HG03097 (cell line): ENCODE data around the gene MLLT3.

Source experiments
- ATAC-seq: cut with Tn5 transposase; IDR thresholded peaks from one replicate; pipeline ENCODE4 v1.9.1; 2021; ENCODE audit not compliant: unreplicated experiment, low FRiP score

MLLT3 gene

GRCh38 chr9:20317701-20318100 is 304.6 kb downstream of the MLLT3 start:
- ATAC-seq = no peak

DNA sequence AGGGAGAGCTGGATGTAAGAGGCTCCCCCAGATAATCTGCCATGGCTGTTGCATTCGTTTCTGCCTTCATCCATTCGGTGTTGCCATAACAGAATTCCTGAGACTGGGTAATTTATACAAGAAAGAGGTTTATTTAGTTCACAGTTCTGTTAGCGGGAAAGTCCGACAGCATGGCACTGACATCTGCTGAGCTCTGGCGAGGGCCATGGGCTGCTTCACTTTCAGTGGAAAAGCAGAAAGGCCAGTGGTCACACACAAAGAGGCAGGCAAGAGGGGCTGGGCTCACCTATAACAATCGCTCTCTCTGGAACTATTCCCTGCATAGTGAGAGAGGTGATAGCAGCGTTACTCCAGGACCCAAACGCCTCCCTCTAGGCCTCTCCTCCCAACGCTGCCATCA is 305.9 kb downstream of the MLLT3 start:
- no peak for ATAC-seq

GRCh38 chr9:20315677-20316076 is 306.6 kb downstream of the MLLT3 start:
- ATAC-seq = no peak

GRCh38 chr9:20314981-20315380 is 307.3 kb downstream of the MLLT3 start:
- ATAC-seq = no peak

GRCh38 chr9:20313415-20313814 is 308.9 kb downstream of the MLLT3 start:
- ATAC-seq = no peak

DNA sequence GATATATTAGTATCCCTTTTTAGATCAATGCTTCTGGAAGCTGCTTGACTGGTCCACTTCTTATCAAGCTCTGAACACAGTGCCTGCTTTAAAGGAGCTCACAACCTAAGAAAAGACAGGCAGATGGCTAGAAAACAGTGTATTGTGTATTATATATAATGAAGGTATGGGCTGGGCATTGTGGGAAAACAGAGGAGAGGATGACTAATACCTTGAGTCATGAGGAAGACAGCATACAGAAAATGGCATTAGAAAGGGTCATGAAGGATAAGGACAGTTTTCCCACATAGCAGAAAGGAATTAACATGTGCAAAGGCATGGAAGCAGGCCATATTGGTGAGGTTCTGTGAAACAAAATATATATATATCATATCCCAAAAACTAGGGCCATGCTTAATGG is 309.6 kb downstream of the MLLT3 start:
- no peak for ATAC-seq

DNA sequence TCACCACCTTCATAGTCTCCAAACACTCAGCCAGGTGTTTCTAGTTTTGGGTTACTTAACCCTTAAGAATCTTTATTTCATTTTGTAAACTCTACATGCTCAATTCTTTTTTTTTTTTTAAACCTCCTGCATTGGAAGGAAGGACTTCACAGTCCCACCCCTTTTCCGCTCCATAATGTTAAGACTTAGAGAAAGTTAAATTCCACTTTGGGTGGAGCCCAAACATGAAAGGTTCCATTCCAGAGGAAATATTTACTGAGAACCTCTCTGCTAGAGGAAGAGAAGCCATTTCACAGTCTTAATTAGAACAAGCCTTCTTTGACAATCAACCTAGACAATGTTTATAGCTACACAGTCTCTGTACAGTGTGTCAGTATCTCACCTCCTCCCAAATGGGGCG is 312.3 kb downstream of the MLLT3 start:
- no peak for ATAC-seq

DNA sequence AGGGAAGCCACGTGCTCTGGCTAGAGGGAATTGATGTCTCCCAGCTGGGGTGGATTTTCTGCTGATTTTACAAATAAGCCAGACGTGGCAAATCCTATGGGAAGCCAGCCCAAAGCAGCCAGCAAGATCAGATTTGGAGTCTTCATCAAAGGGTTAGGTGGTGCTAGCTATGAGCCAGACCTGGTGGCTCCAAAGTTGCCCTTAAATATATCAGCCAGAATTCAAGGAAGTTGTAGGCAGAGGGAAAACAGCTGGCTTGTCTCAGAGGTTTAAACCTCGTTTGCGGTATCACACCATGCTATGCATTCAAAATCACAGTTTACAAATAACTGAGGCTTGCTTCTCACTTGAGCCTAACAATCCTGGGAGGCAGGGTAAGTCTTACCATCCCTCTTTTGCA is 313.2 kb downstream of the MLLT3 start:
- ATAC-seq = no peak

DNA sequence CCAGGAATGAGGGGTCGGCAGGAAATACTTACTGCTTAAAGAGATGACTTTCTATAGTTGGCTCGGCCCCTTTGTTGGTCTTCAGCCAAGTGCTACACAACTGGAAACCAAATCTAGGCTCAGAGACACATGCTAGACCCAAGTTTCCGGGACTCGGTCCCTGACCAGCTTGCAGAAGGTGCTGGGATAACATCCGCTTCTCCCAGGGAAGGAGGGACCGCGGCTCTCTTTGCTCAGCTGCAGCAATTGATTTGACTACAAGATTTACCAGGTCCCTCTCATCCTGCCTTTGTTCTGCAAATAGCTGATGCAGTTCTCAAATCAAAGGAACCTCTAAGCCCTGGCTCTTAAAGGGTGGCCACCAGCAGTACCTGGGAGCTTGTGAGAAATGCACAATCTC is 314.7 kb downstream of the MLLT3 start:
- no peak for ATAC-seq

- ATAC-seq = no peak
Measured at GRCh38 chr9:20305452-20305851, 316.8 kb downstream of the MLLT3 start.

DNA sequence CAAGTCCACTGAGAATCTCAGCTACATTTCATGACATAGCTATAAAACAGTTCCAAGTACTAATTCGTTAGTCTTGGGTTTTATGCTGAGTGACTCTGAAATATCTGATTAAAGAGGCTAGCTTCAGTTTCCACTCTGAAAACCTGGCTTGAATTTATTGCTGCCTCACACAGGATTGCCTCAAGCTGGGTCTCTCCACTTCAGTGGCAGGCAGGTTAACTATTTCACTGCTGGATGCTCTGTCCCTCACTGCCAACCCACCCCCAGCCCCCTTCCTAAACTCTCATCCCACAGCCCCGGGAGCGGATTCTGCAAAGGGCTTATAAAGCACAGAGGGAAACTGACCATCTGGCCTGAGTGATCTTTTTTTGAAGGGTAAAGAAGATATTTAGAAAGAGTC is 318.3 kb downstream of the MLLT3 start:
- no peak for ATAC-seq

DNA sequence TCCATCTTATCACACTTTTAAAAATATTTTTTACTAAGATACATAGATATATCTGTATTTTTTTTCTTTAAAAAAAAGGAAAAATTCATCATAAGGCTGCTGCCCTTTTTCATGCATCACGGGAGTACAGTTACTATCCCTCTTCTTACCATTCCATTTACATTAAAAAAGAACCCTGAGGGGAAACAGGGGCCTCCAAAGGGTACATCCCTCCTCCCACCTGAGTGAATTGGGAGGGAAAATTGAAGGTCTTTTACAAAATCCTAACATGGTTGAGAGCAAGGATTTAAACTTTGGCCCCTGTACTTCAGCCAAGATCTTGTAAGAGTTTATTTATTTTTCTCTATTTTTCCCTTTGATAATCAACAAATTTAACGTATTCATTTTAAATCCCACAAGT is 319.2 kb downstream of the MLLT3 start:
- no peak for ATAC-seq

- no peak for ATAC-seq
Measured at GRCh38 chr9:20302197-20302596, 320.1 kb downstream of the MLLT3 start.

GRCh38 chr9:20300430-20301115 is 321.7 kb downstream of the MLLT3 start:
- no peak for ATAC-seq

DNA sequence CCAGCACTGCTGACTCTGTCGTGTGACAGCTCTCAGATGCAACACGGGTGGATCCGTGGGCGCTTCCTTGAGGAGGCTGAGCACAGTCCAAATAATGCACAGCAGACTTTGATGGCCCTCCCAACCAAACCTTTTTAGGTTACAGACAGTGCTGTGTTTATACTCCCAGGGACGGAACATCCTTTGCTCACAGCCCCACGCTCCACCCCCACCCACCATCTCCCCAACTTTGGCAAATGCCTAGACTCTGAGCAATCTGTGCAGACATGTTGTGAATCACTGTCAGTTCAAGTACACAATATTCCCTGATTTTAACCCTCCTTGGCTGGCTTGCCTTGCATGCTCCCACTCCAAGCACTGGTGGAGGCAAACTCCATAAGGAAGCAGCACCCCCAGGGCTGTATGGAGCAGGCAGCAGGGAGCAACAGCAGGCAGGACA is 324.6 kb downstream of the MLLT3 start:
- no peak for ATAC-seq

- no peak for ATAC-seq
Measured at GRCh38 chr9:20295555-20295954, 326.7 kb downstream of the MLLT3 start.

DNA sequence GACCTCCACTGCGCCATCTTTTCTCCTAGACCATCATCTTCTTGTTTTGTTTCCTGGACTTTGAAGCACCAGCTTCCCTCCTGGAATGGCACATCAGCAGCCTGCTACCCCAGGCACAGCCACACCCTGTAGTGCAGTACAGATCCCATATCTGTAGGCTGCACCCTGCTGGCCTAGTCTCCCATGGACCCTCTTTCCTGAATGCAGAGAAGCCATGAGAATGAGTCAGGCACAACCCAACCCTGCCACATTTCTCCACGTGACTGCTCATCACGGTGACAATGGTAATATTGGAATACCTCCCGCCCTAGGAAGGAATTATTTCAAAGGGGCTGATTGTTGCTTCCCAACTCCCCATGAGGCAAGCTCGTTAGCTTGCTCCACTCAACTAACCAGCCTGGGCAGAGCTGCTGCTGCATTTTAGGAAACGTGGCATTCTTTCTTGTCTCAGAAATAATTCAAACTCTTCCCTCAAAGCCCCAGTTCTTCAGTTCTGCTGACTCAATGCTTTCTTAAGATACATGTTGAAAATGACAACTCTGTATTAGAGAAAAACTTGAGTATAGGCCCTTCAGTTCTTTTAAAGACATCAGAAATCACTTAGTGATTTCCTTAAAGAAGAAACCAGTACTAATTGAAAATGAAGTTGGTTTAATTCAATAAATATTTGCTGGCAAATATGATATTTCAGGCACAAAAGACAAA is 328.1 kb downstream of the MLLT3 start:
- ATAC-seq = no peak

DNA sequence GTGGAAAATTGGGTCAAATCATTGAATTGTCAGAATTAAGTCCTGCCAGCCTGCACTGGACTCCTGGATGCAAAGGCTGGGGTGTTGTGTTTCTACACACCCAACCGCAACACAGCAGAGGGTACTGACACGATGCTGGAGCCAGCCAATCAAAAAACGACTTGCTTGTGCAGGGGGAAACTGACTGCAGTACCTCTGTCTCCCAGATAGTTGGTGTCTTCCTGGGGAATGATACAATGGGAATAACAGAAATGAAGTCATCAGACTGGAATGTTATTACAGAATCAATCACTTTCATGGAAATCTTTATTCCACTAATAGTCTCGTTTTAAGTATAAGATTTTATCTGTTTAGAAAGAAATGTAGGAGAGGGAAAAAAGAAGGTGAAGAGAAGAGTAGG is 330.3 kb downstream of the MLLT3 start:
- no peak for ATAC-seq
